ENCODE results near the gene HAUS5. TPM values are rescaled to one million over a fixed set of nuclear protein-coding genes. Genes with fewer than 3 reads are reported as not detected.
A peak's percentile ranks its signal among the peaks of the same experiment; 100 is the strongest.
"Not testable (repeated sequence)": the region's sequence is repeated elsewhere in the genome, so short reads cannot be mapped to it uniquely, and the experiment has no call there.

The HAUS5 gene, protein sequence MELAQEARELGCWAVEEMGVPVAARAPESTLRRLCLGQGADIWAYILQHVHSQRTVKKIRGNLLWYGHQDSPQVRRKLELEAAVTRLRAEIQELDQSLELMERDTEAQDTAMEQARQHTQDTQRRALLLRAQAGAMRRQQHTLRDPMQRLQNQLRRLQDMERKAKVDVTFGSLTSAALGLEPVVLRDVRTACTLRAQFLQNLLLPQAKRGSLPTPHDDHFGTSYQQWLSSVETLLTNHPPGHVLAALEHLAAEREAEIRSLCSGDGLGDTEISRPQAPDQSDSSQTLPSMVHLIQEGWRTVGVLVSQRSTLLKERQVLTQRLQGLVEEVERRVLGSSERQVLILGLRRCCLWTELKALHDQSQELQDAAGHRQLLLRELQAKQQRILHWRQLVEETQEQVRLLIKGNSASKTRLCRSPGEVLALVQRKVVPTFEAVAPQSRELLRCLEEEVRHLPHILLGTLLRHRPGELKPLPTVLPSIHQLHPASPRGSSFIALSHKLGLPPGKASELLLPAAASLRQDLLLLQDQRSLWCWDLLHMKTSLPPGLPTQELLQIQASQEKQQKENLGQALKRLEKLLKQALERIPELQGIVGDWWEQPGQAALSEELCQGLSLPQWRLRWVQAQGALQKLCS
- polyA plus RNA-seq (ENCODE audit: insufficient read length in 4 of 4) = 10 to 100 TPM; 26.6 to 28.5 (median 27.3) TPM

DNA sequence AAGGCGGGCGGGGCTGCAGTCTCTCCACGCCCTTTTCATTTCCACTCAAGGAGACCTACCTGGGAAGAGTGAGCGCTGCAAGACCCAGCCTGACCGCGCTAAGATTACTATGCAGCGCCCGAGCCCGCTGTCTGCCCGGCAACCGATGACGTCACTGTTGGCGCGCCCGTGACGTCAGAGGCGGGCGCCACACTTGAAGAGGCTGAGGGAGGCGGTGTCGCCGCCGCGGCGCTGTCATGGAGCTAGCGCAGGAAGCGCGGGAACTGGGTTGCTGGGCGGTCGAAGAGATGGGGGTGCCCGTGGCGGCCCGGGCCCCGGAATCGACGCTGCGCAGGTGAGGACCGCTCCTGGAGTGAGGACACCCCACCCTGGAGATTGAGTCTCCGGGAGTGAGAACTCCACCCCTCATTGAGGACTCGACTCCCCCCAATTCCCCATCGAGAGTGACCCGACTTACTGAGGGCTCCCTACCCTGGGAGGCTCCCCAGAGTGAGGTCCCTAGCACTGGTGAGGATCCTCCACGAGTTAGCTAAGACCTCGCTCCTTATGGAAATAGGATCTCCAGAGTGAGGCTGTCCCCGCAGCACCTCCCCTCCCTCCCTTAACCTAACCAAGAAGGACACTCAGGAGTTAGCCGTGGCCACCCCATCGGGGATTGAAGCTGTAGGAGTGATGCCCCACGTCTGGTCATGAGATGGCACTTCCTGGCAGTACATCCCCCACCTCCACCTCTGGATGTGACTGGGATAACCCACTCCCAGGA is at the start of gene HAUS5:
TSS of gene HAUS5 (plus strand) at position 177 of the 763 bp plus-strand sequence. CDS start at position 237, 60 bp downstream.
- DNase-seq (ENCODE audit: low read depth in 4 of 4, low spot score in 3 of 4) = peak; percentile 81 to 95 (median 88)

DNA sequence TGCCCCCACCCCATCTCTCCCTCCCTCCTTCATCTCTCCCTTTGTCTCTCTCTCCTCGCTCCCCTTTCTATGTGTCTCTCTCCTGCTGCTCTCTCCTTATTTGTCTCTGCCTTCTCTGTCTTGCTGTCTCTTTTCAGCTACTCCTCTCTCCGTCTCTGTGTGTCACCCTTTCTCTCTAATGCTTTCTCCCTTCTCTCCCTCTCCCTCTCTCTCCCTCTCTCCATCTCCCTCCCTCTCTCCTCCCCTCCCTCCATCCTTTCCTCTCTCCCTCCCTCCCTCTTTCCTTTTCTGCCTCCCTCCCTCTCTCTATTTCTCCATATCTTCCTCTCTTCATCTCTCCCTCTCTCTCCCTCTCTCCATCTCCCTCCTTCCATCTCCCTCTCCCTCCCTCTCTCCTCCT is 49.8 kb upstream of the HAUS5 start:
- DNase-seq (ENCODE audit: low read depth in 4 of 4, low spot score in 3 of 4) = no peak

DNA sequence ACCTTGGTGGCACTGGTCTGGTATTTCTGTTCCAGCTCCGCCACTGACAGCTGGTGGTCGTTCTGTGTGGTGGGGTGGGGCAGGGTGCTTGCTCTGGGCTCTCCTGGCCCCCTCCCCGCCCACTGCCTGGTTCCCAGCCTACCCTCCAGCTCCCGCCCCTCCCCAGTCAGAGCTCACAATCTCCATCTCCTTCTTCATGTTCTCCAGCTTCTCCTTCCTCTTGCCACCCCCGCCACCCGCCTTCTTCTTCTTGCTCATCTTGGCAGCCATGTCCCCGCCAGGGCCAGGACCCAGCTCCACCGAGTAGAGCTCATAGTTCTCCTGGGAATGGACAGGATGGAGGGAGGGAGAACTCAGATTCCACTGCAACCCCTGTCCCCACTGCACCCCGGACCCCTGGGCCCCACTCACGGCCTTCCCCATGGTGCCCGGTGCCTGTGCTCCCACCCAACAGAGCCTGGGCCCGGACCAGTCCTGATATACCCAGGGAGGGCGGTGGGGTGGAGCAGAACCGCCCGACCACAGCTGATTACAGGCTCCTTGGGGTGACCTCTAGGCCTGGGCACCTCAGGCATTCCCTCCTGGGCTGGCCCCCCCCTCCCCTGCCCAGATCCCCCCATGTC is 49.2 kb upstream of the HAUS5 start, which contains the start of gene ATP4A:
TSS of gene ATP4A (minus strand) at position 452 of the 623 bp plus-strand sequence. CDS start at position 423, 29 bp downstream.
- no peak for DNase-seq (ENCODE audit: low read depth in 4 of 4, low spot score in 3 of 4)

DNA sequence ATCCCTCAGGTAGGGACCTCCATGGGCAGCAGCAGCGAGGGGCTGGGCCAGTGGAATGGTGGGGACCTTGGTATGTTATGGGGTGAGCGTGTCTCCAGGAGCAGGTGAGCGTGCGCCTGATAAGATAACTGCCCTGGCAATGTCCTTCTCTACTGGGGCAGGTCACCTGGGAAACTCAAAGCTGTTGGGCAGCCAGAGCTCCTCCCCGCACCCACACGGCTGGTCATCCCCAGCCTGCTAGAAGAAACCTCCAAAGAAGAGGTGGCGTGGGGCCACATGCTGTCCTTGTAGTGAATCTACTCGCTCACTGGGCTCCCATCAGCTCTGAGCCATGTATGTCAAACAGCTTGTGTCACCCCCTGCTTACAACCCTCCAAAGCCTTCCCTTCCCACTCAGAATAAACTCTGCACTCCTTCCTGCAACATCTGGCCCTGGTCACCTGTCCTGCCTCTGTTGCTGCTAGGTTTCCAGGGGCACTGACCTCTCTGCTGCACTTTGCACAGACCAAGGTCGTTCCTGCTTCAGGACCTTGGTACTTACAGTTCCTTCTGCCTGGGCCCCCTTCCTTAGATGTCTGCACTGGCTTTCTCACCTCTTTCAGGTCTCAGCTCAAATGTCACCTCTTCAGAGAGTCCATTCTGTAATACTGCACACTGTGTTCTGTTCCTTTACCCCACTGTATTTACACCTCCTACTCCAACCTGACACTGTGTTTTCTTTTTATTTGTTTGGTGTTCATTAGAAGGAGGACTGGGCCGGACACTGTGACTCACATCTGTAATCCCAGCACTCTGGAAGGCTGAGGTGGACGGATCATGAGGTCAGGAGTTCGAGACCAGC is 47.3 kb upstream of the HAUS5 start:
- no peak for DNase-seq (ENCODE audit: low read depth in 4 of 4, low spot score in 3 of 4)

DNA sequence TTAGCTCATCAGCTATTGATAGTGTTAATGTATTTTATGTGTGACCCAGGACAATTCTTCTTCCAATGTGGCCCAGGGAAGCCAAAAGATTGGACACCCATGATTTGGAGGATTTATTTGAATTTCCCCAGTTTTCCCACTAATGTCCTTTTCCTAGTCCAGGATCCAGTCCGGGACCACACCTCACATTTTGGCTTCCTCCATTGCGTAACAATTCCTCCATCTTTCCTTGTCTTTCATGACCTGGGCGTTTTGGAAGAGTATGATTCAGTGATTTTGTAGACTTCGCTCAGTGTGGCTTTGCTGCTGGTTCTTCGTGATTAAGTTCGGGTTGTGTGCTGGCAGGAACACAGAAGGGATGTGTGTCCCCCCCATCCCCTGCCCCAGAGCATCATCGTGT is 45.8 kb upstream of the HAUS5 start:
- DNase-seq (ENCODE audit: low read depth in 4 of 4, low spot score in 3 of 4) = no peak

DNA sequence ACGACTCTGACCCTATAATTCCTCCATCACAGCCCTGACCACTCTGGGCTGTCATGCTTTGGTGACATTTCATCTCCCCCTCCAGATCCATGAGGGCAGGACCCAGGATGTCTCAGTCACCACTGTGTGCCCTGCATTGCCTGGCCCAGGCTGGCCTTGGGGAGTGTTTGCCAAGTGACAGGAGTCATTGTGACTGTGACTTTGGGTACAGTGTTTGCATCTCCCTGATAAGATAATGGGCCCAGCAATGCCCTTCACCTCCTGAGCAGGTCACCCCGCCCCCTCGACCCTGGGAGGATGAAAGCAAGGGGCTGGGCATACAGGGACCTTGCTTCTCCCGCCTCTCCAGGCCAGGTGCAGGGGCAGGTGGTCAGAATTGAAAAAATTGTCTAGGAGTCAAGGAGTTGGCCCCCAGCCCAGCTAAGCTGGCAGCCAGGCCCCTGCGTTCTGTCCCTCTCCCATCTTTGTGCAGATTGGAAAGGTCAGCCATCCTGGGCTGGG is 43.2 kb upstream of the HAUS5 start:
- no peak for DNase-seq (ENCODE audit: low read depth in 4 of 4, low spot score in 3 of 4)

DNA sequence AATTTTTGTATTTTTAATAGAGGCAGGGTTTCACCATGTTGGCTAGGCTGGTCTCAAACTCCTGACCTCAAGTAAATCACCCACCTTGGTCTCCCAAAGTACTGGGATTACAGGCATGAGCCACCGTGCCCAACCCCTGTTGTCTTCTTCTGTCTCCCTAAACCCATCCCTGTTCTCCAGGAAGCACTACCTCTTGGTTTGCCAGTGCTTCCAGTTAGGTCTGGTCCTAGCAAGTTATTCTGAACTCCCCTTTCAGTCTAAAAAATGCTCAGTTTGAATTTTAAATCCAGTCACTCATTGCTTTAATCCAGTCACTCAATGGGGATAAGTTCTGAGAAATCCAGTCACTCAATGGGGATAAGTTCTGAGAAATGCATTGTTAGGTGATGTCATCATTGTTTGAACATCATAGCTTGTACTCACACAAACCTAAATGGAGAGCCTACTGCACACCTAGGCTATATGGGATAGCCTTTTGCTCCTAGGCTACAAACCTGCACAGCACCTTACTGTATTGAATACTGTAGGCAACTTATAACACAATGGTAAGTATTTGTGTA is 41.0 kb upstream of the HAUS5 start:
- no peak for DNase-seq (ENCODE audit: low read depth in 4 of 4, low spot score in 3 of 4)

DNA sequence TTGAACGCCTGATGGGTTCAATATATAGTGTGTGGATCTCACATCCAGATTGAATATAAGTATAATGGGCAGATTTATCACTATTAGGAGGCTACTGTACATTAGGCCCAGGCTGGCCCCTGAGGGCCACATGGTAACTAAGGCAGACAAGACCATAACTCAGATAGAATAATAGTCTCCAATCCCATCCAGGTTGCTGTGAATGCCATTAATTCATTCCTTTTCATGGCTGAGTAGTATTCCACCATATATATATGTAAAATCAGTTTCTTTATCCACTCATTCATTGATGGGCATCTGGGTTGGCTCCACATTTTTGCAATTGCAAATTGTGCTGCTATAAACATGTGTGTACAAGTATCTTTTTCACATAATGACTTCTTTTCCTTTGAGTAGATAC is 34.6 kb upstream of the HAUS5 start:
- no peak for DNase-seq (ENCODE audit: low read depth in 4 of 4, low spot score in 3 of 4)

DNA sequence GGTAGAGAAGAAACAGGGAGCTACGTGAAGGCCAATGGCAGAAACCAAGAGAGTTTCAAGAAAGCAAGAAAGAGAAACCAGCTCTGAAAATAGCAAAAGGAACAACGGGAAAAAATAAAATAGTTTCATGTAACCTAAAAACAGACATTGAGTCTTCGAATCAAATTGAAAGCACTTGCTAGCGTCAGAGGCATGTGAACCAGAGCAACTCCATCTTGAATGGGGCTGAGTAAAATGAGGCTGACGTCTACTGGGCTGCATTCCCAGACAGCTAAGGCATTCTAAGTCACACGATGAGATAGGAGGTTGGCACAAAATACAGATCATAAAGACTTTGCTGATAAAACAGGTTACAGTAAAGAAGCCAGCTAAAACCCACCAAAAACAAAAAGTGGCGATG is 33.8 kb upstream of the HAUS5 start:
- no peak for DNase-seq (ENCODE audit: low read depth in 4 of 4, low spot score in 3 of 4)

DNA sequence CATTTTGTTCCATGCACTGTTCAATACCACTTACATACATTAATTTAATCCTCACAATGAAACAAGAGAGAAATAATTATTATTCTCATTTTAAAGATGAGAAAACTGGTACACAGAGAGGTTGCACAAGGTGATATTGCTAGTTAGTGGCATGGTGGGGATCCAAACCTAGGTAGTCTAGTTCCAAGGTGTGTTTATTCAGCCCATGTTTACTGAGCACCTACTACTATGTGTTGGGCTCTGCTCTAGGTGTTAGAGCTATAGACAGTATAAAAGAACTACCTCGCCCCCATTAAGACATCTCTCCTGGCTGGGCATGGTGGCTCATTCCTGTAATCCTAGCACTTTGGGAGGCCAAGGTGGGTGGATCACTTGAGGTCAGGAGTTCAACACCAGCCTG is 29.8 kb upstream of the HAUS5 start:
- DNase-seq (ENCODE audit: low read depth in 4 of 4, low spot score in 3 of 4) = no peak

DNA sequence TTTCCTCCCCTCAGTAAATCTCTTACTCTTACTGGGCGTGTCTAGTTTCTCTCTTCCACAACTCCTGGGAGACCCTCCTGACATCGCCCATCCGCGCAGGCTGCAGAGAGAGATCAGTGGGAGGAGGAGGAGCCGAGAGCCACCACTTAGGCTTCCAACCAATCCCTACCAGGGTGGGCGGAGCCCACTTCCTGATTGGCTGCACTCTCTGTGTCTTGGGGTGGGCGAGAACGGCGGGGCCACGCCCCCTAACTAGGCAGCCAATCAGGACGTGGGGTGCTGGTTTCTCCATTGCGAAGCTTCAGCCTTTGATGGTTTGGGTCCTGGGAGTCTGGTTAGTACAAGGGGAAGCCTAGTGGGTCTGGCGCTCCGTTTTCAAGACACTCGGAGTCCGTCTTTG is 26.7 kb upstream of the HAUS5 start, which contains the start of gene PMIS2:
TSS of gene PMIS2 (plus strand) at position 326 of the 400 bp plus-strand sequence. CDS start 87 bp downstream, outside the sequence.
- DNase-seq (ENCODE audit: low read depth in 4 of 4, low spot score in 3 of 4) = no peak

DNA sequence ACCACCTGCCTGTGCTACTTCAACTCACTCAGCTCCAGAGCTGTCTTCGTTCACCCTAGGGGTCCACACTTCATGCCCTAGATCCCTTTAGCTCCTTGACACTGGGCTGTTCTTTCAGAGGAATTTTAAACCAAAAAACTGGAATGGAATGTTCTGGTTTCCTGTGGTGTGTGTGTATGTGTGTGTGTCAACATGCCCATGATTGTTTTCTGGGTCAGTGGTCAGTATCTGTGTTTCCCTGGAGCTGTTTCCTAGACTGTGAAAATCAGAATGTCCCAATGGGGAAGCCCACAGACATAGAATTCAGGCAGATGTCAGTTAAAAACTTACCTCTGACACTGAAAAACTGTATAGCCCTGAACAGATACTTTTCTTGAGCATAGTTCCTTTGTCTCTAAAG is 25.2 kb upstream of the HAUS5 start:
- no peak for DNase-seq (ENCODE audit: low read depth in 4 of 4, low spot score in 3 of 4)

DNA sequence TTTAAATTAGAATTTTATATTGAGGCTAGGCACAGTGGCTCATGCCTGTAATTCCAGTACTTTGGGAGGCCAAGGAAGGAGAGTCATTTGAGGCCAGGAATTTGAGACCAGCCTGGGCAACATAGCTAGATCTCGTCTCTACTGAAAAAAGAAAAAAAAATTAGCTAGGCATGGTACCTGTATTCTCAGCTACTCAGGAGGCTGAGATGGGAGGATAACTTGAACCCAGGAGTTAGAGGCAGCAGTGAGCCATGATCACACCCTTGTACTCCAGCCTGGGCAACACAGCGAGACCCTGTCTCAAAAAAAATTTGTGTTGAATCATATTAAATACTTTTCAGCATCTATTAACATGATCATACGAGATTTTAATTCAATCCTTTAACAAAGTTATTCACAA is 21.7 kb upstream of the HAUS5 start:
- DNase-seq (ENCODE audit: low read depth in 4 of 4, low spot score in 3 of 4) = no peak

DNA sequence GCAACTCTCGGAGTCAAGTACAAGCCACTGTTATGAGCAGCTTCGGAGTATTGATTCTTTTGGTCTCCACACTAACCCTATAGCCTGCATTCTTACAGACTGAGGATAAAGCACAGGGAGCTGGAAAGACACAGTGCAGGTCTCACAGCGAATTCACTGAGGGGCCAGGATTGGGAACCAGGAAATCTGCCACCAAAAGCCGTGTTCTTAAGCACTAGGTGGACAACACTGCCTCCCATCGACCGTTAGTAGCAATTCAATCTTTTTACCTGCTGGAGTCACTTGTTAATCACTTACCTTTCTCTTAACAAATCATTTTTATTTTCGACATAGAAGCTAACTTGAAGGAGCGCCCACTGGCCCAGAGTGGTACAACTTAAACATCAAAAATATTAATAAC is 20.3 kb upstream of the HAUS5 start:
- peak in 2 of 4 donors; percentile 13 to 24 for DNase-seq (ENCODE audit: low read depth in 4 of 4, low spot score in 3 of 4)

DNA sequence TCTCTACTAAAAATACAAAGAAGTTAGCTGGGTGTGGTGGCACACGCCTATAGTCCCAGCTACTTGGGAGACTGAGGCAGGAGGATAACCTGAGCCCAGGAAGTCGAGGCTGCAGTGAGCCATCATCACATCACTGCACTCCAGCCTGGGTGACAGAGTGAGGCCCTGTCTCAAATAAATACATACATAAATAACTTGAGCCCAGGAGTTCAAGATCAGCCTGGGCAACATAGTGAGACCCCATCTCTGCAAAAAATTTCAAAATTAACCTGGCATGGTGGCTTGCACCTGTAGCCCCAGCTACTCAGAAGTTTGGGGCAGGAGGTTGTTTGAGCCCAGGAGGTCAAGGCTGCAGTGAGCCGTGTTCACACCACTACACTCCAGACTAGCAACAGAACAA is 17.5 kb upstream of the HAUS5 start:
- not testable (repeated sequence) for DNase-seq (ENCODE audit: low read depth in 4 of 4, low spot score in 3 of 4)

DNA sequence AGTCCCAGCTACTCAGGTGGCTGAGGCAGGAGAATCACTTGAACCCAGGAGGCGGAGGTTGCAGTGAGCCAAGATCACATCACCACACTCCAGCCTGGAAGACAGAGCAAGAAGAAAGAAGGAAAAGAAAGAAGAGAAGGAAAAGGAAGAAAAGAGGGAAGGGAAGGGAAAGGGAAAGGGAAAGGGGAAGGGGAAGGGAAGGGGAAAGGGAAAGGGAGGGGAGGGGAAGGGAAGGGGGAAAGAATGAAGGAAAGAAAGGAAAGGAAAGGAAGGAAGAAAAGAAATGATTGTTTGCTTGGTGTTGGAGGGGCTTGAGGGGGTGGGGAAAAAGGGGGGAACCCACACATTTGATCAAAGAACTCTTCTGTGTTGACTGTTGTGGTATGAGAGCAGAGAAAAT is 16.6 kb upstream of the HAUS5 start:
- DNase-seq (ENCODE audit: low read depth in 4 of 4, low spot score in 3 of 4) = no peak

DNA sequence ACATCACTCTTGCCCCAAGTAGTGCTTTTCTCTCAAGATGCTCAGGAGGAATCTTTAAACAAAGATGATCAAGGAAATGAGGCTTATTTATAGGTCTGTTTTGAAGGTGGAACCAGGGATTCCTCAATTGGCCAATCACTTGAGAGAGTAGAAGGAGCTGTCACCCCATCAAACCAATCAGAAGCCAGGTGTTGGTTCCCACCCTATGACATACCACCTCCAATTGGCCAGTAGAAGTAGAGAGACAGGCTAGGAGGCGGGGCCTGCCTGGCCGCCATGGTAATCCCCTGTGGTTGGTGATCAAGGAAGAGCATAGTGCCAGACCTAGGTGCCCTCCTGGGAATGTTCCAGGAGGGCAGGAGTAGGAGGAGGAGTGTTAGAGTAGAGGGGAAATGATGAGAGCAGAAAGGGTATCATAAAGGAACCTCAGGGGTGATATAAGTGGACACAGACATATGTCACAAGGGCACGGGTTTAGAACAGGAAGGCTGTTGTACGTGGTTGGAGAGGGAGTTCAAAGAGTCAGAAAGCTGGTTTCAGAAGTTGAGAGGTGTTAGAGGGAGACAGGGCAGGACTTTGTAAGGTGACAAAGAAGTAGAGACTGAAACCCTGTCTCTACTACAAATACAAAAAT is 16.1 kb upstream of the HAUS5 start:
- no peak for DNase-seq (ENCODE audit: low read depth in 4 of 4, low spot score in 3 of 4)

DNA sequence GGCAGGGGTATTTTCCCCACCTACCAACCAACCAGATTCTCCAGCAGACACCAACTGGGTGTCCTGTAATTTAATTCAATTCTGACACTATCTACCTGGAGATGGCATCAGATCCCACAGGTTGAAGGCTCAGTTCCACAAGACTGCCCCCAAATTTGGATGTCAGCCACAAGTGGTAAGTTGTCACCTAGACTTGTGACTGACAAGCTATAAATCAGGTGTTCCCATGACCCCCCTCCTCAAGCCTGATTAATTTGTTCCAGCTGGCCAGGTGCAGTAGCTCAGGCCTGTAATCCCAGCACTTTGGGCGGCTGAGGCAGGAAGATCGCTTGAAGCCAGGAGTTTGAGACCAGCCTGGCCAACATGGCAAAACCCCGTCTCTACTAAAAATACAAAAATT is 10.6 kb upstream of the HAUS5 start:
- no peak for DNase-seq (ENCODE audit: low read depth in 4 of 4, low spot score in 3 of 4)

DNA sequence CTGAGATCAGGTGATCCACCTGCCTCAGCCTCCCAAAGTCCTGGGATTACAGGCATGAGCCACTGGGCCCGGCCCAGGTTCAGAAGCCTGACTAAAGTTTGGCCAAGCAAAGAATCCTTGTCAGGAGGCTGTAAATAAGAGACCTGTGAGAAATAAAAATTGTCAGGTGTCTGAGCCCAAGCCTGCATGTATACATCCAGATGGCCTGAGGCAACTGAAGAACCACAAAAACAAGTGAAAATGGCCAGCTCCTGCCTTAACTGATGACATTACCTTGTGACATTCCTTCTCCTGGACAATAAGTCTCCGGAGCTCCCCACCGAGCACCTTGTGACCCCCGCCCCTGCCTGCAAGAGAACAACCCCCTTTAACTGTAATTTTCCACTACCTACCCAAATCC is 8.1 kb upstream of the HAUS5 start:
- not testable (repeated sequence) for DNase-seq (ENCODE audit: low read depth in 4 of 4, low spot score in 3 of 4)
